ENCODE data around the gene SLC9A1.
"Not testable (repeated sequence)": the region's sequence is repeated elsewhere in the genome, so short reads cannot be mapped to it uniquely, and the experiment has no call there.

SLC9A1 gene

DNA sequence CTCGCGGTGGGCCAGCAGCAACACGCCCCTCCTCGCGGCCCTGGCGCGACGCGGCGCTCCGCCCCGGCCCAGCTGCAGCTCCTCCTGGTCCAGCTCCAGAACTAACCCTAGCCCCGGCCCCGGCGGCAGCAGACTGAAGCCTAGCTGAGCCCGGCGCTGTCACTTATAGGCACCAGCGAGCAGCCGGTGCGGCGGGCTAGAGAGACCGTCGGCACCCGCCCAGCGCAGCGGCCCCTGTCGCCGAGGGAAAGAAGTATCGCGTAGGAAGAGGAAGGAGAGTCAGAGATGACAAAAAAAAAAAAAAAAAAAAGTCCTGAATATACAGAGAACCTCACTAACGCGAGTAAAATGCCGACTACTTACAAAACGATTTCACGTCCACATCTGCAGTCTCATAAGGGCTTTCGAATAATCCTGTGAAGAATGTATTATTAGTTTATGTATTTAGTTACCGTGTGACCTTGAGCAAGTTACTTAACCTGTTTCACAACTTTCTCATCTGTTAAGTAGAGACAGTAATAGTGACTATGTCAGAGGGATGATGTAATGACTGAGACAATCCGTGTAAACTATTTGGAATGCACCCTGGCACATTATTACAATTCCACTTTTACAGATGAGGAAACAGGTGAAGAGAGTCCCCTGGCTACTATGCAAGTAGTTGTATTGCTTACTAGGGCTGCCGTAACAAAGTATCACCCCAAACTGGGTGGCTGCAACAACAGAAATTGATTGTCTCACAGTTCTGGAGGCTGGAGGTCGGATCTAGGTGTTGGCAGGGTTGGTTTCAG lies at the start of gene SLC9A1:
SLC9A1 (minus strand) TSS at position 135 of the 791 bp plus-strand sequence. CDS start 791 bp downstream, outside the sequence.
- H3K4me3 ChIP-seq (ENCODE audit: low read depth, low read length) = peak within 1 kb of the TSS; percentile 80
- TF ChIP-seq, protein P1, sequence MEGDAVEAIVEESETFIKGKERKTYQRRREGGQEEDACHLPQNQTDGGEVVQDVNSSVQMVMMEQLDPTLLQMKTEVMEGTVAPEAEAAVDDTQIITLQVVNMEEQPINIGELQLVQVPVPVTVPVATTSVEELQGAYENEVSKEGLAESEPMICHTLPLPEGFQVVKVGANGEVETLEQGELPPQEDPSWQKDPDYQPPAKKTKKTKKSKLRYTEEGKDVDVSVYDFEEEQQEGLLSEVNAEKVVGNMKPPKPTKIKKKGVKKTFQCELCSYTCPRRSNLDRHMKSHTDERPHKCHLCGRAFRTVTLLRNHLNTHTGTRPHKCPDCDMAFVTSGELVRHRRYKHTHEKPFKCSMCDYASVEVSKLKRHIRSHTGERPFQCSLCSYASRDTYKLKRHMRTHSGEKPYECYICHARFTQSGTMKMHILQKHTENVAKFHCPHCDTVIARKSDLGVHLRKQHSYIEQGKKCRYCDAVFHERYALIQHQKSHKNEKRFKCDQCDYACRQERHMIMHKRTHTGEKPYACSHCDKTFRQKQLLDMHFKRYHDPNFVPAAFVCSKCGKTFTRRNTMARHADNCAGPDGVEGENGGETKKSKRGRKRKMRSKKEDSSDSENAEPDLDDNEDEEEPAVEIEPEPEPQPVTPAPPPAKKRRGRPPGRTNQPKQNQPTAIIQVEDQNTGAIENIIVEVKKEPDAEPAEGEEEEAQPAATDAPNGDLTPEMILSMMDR (IDR thresholded peaks at IDR 0.05; ENCODE audit: borderline replicate concordance, insufficient read depth, low read depth, low read length) = peak; percentile 83

GRCh38 chr1:27203946-27204345 lies 49.0 kb upstream of the SLC9A1 start:
- no peak overlapping the region for H3K4me3 ChIP-seq (ENCODE audit: low read depth, low read length)
- TF ChIP-seq, protein P1 (IDR thresholded peaks at IDR 0.05; ENCODE audit: borderline replicate concordance, insufficient read depth, low read depth, low read length) = no peak

GRCh38 chr1:27201295-27201694 lies 46.4 kb upstream of the SLC9A1 start:
- no peak overlapping the region for H3K4me3 ChIP-seq (ENCODE audit: low read depth, low read length)
- TF ChIP-seq, protein P1 (IDR thresholded peaks at IDR 0.05; ENCODE audit: borderline replicate concordance, insufficient read depth, low read depth, low read length) = no peak

DNA sequence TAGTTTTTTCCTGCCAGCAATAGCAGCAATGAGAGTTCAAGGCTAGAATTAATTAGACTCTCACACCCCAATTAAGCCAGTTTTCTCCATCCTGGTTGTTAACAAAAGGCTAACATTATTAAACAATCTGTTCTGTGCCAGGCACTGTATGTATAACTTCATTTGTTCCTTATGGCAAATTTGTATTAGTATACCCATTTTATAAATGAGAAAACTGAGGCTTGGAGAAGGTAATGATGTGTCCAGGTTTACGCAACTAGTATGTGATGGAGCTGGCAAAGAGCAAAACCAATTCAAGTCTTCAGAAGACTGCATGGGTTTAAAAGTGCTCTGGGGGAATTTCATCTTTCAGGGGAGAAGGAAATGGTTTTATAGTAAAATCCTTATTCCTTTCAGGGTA lies 38.3 kb upstream of the SLC9A1 start:
- no peak overlapping the region for H3K4me3 ChIP-seq (ENCODE audit: low read depth, low read length)
- TF ChIP-seq, protein P1 (IDR thresholded peaks at IDR 0.05; ENCODE audit: borderline replicate concordance, insufficient read depth, low read depth, low read length) = no peak

DNA sequence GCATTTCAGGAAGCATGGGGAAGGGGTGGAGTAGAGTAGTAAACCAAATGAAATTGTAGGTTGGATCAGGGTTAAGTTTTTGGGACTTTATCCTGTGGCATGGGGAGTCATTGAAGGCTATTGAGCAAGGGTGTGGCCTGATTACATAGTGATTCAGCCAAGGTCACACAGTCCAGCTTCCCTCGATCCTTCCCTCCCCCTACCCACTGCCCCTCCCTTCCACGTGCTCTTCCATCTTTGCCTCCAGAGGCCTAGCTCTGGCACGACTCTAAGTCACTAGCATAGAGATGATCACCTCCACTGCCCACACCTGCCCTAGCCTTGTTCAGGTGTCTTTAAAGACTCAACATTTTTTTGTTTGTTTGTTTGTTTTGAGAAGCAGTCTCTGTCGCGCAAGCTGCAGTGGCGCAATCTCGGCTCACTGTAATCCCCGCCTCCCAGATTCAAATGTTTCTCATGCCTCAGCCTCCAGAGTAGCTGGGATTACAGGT lies 37.2 kb upstream of the SLC9A1 start:
- H3K4me3 ChIP-seq (ENCODE audit: low read depth, low read length) = no peak overlapping the region
- TF ChIP-seq, protein P1 (IDR thresholded peaks at IDR 0.05; ENCODE audit: borderline replicate concordance, insufficient read depth, low read depth, low read length) = no peak

DNA sequence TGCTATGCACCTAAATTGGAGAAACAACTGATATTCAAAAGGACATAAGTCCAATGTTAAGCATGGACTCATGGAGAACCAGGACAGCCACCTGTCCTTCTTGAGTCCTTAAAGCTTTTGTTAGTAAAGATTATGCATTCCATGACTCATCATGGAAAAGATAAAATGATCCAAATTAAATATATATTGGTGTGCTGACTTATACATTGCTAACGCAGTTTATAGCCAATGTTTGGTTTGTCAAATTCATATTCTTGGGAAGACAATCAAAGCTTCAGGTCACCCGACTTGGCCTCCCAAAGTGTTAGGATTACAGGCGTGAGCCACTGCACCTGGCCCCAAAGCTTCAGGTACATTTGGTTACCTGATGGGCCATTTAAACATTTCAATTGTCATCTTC lies 29.7 kb upstream of the SLC9A1 start:
- H3K4me3 ChIP-seq (ENCODE audit: low read depth, low read length) = not testable (repeated sequence)

DNA sequence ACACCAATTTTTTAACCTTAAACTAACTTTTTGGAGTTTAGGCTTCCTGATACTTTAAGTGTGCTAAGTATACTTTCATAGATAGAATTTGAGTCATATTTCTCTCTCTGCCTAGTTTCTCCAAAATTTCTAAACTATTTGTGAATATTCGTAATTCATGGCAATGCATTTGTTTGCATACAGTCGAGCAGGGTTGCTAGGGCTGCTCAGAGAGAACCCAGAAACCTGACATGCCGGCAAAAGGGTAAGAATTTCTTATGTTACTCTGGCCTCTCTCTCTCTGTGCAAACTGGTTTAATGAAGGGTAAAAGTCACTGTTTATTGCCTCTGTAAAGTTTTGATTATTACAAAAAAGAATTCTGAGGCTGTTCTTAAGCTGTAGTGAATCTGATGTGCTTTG lies 25.1 kb upstream of the SLC9A1 start:
- TF ChIP-seq, protein P1 (IDR thresholded peaks at IDR 0.05; ENCODE audit: borderline replicate concordance, insufficient read depth, low read depth, low read length) = no peak
- H3K4me3 ChIP-seq (ENCODE audit: low read depth, low read length) = no peak overlapping the region
